GM12873 (cell line): ENCODE results near the gene ARL15.

ENCODE experiments used
- TF ChIP-seq, protein P1 (sequence below): IDR thresholded peaks from 2 replicates; pipeline ENCODE4 v1.5.1; 2012; ENCODE audit warnings: low read depth, mild to moderate bottlenecking, moderate library complexity, low read length, control low read depth; ENCODE audit not compliant: insufficient read depth; ENCODE audit errors: missing control alignments

Gene ARL15

DNA sequence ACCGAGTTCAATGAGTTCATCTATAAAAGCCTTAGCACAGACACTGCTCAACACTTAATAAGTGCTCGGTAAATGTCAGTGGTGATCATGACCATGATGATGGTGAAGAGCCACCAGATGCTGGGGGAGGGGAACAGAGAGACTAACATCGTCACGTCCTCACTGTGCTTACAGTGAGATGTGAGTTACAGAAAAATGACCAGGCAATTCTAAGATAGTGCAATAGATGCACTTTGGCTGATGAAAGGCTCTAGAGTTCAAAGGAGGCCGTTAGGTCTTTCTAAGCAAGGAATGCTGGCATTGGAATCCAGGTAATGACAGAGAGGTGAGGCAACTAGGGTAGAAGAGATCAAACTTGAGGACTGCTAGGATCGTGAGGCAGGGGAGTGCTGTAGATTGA is 36.7 kb downstream of the ARL15 start:
- TF ChIP-seq, protein P1, sequence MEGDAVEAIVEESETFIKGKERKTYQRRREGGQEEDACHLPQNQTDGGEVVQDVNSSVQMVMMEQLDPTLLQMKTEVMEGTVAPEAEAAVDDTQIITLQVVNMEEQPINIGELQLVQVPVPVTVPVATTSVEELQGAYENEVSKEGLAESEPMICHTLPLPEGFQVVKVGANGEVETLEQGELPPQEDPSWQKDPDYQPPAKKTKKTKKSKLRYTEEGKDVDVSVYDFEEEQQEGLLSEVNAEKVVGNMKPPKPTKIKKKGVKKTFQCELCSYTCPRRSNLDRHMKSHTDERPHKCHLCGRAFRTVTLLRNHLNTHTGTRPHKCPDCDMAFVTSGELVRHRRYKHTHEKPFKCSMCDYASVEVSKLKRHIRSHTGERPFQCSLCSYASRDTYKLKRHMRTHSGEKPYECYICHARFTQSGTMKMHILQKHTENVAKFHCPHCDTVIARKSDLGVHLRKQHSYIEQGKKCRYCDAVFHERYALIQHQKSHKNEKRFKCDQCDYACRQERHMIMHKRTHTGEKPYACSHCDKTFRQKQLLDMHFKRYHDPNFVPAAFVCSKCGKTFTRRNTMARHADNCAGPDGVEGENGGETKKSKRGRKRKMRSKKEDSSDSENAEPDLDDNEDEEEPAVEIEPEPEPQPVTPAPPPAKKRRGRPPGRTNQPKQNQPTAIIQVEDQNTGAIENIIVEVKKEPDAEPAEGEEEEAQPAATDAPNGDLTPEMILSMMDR = no peak

DNA sequence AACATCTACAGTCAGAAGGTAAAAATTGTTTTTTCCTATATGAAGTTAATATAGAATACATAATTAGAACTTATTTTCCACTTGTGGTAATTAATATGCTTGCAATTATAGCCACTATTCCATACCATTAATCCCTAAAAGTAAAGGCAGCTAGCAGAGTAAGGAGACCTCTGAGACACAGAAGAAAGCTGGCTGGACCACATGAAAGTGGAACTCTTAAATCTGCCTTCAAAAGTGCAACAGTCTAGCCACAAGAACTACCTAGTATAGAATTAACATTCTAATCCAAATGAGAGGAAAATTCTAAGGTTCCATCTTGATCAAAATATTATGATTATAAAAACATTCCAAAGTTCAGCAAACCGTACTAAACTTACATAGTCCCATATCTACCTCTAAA is 37.6 kb downstream of the ARL15 start:
- TF ChIP-seq, protein P1 = no peak

DNA sequence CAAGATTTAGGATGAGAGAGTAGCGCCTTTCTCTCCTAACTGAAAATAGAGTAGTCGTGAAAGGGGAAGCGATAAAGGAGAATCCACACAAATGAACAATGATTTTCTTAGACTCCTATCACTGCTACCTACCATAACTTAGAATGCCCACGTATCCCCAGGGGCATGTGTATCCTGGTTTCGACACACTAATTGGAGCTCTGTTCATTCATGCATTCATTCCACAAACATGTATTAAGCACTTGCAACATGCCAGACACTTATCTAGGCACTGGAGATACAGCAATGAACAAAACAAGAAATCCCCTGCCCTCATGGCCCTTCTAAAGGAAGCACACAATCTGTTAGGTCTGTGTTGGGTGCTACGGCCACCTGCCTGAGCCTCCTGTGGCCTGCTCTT is 40.0 kb downstream of the ARL15 start:
- TF ChIP-seq, protein P1 = no peak

DNA sequence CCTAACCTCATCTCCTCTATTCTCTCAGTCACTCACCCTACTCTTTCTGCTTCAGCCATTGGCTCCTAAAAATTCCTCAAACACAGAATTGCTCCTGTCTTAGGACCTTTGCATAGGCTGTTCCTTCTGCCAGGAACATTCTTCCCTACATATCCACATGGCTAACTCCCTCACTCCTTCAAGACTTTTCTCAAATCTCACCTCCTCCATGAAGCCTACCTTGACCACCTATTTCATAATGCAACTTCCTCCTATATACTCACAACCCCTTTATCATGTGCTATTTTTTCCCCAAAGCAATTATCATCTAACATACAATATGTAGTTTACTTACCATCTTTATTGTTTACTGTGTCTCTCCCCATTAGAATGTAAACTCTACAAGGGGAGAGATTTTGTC is 45.8 kb downstream of the ARL15 start:
- TF ChIP-seq, protein P1 = no peak

DNA sequence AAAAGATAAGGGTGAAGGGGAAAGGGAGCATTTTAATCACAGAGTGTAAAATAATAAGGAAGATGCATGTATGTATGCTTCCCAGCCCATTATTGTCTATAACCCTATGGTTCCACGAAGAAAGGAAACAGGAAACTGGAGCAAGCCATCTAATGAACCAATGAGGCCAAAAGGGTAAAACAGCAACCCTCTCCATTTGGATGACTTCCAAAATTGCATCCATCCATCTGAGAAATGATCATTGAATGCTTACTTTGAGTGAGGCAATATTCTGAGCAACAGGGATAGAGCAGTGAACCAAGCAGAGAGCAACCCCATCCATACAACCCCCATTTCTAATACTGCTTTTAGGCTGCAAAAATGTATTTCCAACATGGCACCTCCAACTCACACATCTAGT is 46.9 kb downstream of the ARL15 start:
- TF ChIP-seq, protein P1 = no peak

DNA sequence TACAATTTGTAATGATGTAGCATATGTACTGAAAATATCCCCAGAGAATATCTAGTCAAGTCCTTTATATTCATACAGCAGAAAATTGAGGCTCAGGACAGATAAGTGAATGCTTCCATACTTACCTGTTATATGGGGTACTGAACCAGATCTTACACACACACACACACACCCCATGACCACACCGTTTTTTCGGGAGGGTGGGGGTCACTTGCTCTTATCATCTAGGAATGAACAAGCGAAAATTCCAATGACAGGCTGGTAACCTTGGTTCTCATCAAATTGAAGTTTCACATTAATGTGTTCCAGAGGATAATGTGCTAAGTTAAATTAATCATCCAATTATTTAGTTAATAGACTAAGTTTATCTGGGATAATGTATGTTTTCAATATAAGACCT is 48.8 kb downstream of the ARL15 start:
- TF ChIP-seq, protein P1 = no peak

DNA sequence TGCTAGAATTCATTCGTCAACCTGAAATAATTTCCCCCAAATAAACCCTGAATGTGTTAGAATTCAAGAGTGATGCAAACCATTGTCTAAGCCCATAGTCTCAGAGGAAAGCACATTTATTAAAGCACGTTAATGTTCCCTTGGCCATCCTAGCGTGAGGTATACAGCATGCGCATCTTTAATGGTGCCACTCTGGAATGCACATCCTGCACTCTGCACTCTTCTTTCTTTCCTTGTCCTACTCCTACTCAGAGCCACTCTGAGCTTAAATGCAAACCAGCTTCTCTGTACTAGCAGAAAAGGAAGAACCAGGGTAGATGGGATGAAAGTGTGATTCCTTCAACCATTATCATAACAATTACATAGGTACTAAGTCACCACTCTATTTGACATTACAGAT is 50.4 kb downstream of the ARL15 start:
- TF ChIP-seq, protein P1 = no peak

DNA sequence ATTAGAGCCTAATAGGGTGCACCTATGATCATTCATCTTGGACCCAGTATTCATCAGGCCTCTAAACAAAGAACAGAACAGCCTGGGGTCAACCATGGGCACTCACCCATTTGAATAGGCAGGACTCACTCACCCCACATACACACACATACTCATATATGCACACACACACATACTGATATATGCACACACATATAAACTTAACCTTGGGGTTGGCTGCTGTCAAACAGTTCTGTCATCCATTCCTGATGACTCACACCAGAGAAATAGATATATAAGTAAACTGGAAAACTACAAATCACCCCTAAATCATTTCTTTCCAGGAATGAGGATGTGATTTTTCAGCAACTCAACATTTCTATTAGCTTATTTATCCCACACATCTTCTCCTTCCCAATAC is 51.3 kb downstream of the ARL15 start:
- TF ChIP-seq, protein P1 = no peak
